Raji (cell line): ENCODE data around the gene PKLR.

Experiments used
- POLR2A ChIP-seq: IDR thresholded peaks from 2 replicates; pipeline ENCODE4 v1.6.1; 2011; ENCODE audit warnings: low read depth, low read length, control low read depth; ENCODE audit not compliant: insufficient read depth

Gene PKLR

GRCh38 chr1:155321639-155322503, 20.6 kb upstream of the PKLR start:
- no peak; the same call in 1 of the 2 replicates for TF ChIP-seq POLR2A

GRCh38 chr1:155320661-155321617, 19.7 kb upstream of the PKLR start, which contains the start of gene RUSC1:
Gene RUSC1 (plus strand): TSS chr1:155320894. CDS start chr1:155321774, 880 bp downstream.
- TF ChIP-seq POLR2A, result peak; percentile 31; the same call in 1 of the 2 replicates

- no peak for TF ChIP-seq POLR2A
Observed at GRCh38 chr1:155320252-155320651, 19.0 kb upstream of the PKLR start.

- TF ChIP-seq POLR2A, result peak; percentile 34; the same call in 1 of the 2 replicates
Observed at GRCh38 chr1:155319536-155319935, 18.3 kb upstream of the PKLR start.

- no peak for TF ChIP-seq POLR2A
Observed at GRCh38 chr1:155318082-155318481, 16.8 kb upstream of the PKLR start.

GRCh38 chr1:155316922-155317321, 15.7 kb upstream of the PKLR start:
- TF ChIP-seq POLR2A, result no peak

- no peak for TF ChIP-seq POLR2A
Observed at GRCh38 chr1:155313261-155313660, 12.0 kb upstream of the PKLR start.

- peak; percentile 33; the same call in 1 of the 2 replicates for TF ChIP-seq POLR2A
Observed at GRCh38 chr1:155309423-155310021, 8.3 kb upstream of the PKLR start.

GRCh38 chr1:155308493-155309422, 7.5 kb upstream of the PKLR start, which contains the start of gene FDPS:
Gene FDPS (plus strand): TSS chr1:155308866. CDS start chr1:155309790, 924 bp downstream.
- TF ChIP-seq POLR2A, result peak; percentile 73

- no peak for TF ChIP-seq POLR2A
Observed at GRCh38 chr1:155307247-155307740, 6.1 kb upstream of the PKLR start.

GRCh38 chr1:155305881-155306391, 4.7 kb upstream of the PKLR start:
- no peak for TF ChIP-seq POLR2A

GRCh38 chr1:155304558-155305063, 3.4 kb upstream of the PKLR start:
- TF ChIP-seq POLR2A, result no peak

- no peak for TF ChIP-seq POLR2A
Observed at GRCh38 chr1:155300553-155301329, 497 bp downstream of the PKLR start.

- TF ChIP-seq POLR2A, result no peak
Observed at GRCh38 chr1:155300024-155300423, 1.2 kb downstream of the PKLR start.
